Small intestine (tissue), 7 donors: ENCODE measurements around the gene AKAP17A. TPM values are rescaled to one million over a fixed set of nuclear protein-coding genes. Genes with fewer than 3 reads are reported as not detected.

Experiments used
- DNase-seq, 2 donors: peaks; one replicate each; pipeline versions ENCODE4 v3.0.0 to v3.0.0-alpha.2; 2013
- FAIRE-seq: peaks from 2 replicates; lab custom pipeline; 2012; peaks lifted over from hg19 to GRCh38; lab: Jason Lieb, UNC
- H3K27ac ChIP-seq, 3 donors: one replicate each; pipeline ENCODE4 v1.5.1; 2013; ENCODE audit warnings: low read length in 2 of 3, mild to moderate bottlenecking in 2 of 3, control low read depth in 1 of 3, inconsistent platforms in 1 of 3, low read depth in 1 of 3, moderate library complexity in 1 of 3
- H3K27me3 ChIP-seq, 3 donors: one replicate each; pipeline ENCODE4 v1.6.1; 2013; ENCODE audit warnings: low read length in 3 of 3, inconsistent platforms in 1 of 3; ENCODE audit not compliant: control insufficient read depth in 3 of 3, insufficient read depth in 3 of 3
- H3K36me3 ChIP-seq, 3 donors: one replicate each; pipeline ENCODE4 v1.6.1; 2013; ENCODE audit warnings: low read length in 3 of 3, inconsistent platforms in 1 of 3, low read depth in 1 of 3, mild to moderate bottlenecking in 1 of 3, moderate library complexity in 1 of 3; ENCODE audit not compliant: control insufficient read depth in 3 of 3, insufficient read depth in 2 of 3
- H3K4me1 ChIP-seq, 3 donors: one replicate each; pipeline ENCODE4 v1.6.1; 2013; ENCODE audit warnings: low read length in 2 of 3, inconsistent platforms in 1 of 3, low read depth in 1 of 3, mild to moderate bottlenecking in 1 of 3, moderate library complexity in 1 of 3; ENCODE audit not compliant: control insufficient read depth in 3 of 3, insufficient read depth in 2 of 3
- H3K4me3 ChIP-seq, 3 donors: one replicate each; pipeline ENCODE4 v1.5.1; 2013; ENCODE audit warnings: low read length in 3 of 3, control low read depth in 1 of 3, inconsistent platforms in 1 of 3, low read depth in 1 of 3, mild to moderate bottlenecking in 1 of 3, moderate library complexity in 1 of 3
- H3K9me3 ChIP-seq, 2 donors: one replicate each; pipeline ENCODE4 v1.6.1; 2013; ENCODE audit warnings: low read depth in 1 of 2, low read length in 1 of 2; ENCODE audit not compliant: control insufficient read depth in 2 of 2, insufficient read depth in 1 of 2
- WGBS, 3 donors: extraction: QIAGEN DNeasy Blood & Tissue Kit; methylation state at CpG; one replicate each; pipeline ENCODE4 v1.1.7; 2013; 5-methylcytosine and 5-hydroxymethylcytosine counted together
- polyA plus RNA-seq, 4 donors: library from polyadenylated mRNA; stranded (reverse) in 3 of 4; unstranded in 1 of 4; fragments of 200-250 nt in 3 of 4; fragments of 120-200 nt in 1 of 4; gene quantifications; one replicate each; pipeline versions ENCODE4 v1.2.1 to v1.2.3, GENCODE V29; 2013
- donor health status: healthy with polysubstance abuse.
- donor health status: control.
- donor health status: control.
- donor health status: Bipolar disorder and iron deficiency.
- donor health status: healthy.

The AKAP17A gene
- polyA plus RNA-seq, 4 donors: 26.7 to 65.6 (median 33.3) TPM

- no peak overlapping the region for H3K27ac ChIP-seq
- no peaks in the 10 kb centered on the region for H3K27me3 ChIP-seq
- FAIRE-seq (no peak), DNase-seq (no peak)
- no peaks in the 10 kb centered on the region for H3K9me3 ChIP-seq
- 45 to 58% (median 46%) methylated on average over 6 of the region's 6 CpGs for WGBS, 3 donors
- H3K4me1 ChIP-seq: no peaks in the 10 kb centered on the region
- H3K4me3 ChIP-seq: no peak overlapping the region
- H3K36me3 ChIP-seq: no peaks in the 10 kb centered on the region
Observed at GRCh38 chrX:1576201-1576992, 15.0 kb upstream of the AKAP17A start.

GRCh38 chrX:1577845-1578244 is 13.6 kb upstream of the AKAP17A start:
- H3K4me3 ChIP-seq: no peak overlapping the region
- no peaks in the 10 kb centered on the region for H3K4me1 ChIP-seq
- H3K36me3 ChIP-seq: no peaks in the 10 kb centered on the region
- H3K27me3 ChIP-seq: no peaks in the 10 kb centered on the region
- DNase-seq: no peak
- H3K9me3 ChIP-seq: no peaks in the 10 kb centered on the region
- WGBS, 3 donors: 48 to 60% (median 54%) methylated on average over 2 of the region's 2 CpGs
- FAIRE-seq: no peak
- no peak overlapping the region for H3K27ac ChIP-seq

- Histone ChIP-seq H3K27ac (no peak overlapping the region), H3K9me3 (no peaks in the 10 kb centered on the region), H3K4me3 (no peak overlapping the region), H3K4me1 (no peaks in the 10 kb centered on the region), H3K36me3 (no peaks in the 10 kb centered on the region), H3K27me3 (no peaks in the 10 kb centered on the region)
- DNase-seq (no peak), FAIRE-seq (no peak)
- WGBS, 3 donors: 61 to 67% (median 64%) methylated on average over 6 of the region's 6 CpGs
Observed at GRCh38 chrX:1578511-1579173, 12.8 kb upstream of the AKAP17A start.

- H3K27me3 ChIP-seq: no peaks in the 10 kb centered on the region
- no peaks in the 10 kb centered on the region for H3K36me3 ChIP-seq
- no peak overlapping the region for H3K4me3 ChIP-seq
- DNase-seq: peak; percentile 52 to 53
- H3K9me3 ChIP-seq: no peaks in the 10 kb centered on the region
- WGBS, 3 donors: 20 to 37% (median 28%) methylated on average over 4 of the region's 4 CpGs
- no peak overlapping the region for H3K27ac ChIP-seq
- H3K4me1 ChIP-seq: no peaks in the 10 kb centered on the region
- FAIRE-seq: peak; percentile 97
Observed at GRCh38 chrX:1581132-1581531, 10.3 kb upstream of the AKAP17A start.

- Histone ChIP-seq H3K9me3 (no peaks in the 10 kb centered on the region), H3K36me3 (no peaks in the 10 kb centered on the region), H3K27me3 (no peaks in the 10 kb centered on the region), H3K27ac (no peak overlapping the region), H3K4me3 (no peak overlapping the region), H3K4me1 (no peaks in the 10 kb centered on the region)
- WGBS, 3 donors: 24 to 56% (median 31%) methylated on average over 26 to 27 of the region's 27 CpGs
- DNase-seq (peak in 1 of 2 donors; percentile 33), FAIRE-seq (no peak)
Observed at GRCh38 chrX:1582686-1583437, 8.5 kb upstream of the AKAP17A start.

- FAIRE-seq (no peak), DNase-seq (no peak)
- H3K27me3 ChIP-seq: no peaks in the 10 kb centered on the region
- no peaks in the 10 kb centered on the region for H3K4me1 ChIP-seq
- WGBS, 3 donors: 87 to 89% (median 88%) methylated on average over 8 of the region's 8 CpGs
- H3K4me3 ChIP-seq: no peak overlapping the region
- H3K36me3 ChIP-seq: no peaks in the 10 kb centered on the region
- H3K9me3 ChIP-seq: no peaks in the 10 kb centered on the region
- H3K27ac ChIP-seq: no peak overlapping the region
Observed at GRCh38 chrX:1584237-1585011, 7.0 kb upstream of the AKAP17A start.

- no peaks in the 10 kb centered on the region for H3K36me3 ChIP-seq
- DNase-seq (no peak), FAIRE-seq (no peak)
- WGBS, 3 donors: 33 to 46% (median 34%) methylated on average over 5 of the region's 5 CpGs
- no peak overlapping the region for H3K27ac ChIP-seq
- no peaks in the 10 kb centered on the region for H3K9me3 ChIP-seq
- H3K27me3 ChIP-seq: no peaks in the 10 kb centered on the region
- no peaks in the 10 kb centered on the region for H3K4me1 ChIP-seq
- H3K4me3 ChIP-seq: no peak overlapping the region
Observed at GRCh38 chrX:1587161-1587560, 4.2 kb upstream of the AKAP17A start.
